Smooth muscle cell (in vitro differentiated cells): Measurements from ENCODE around the gene NXN. TPM values are rescaled to one million over a fixed set of nuclear protein-coding genes. Genes with fewer than 3 reads are reported as not detected.

Experiments used
- DNase-seq: peaks from one replicate; lab custom pipeline; 2025; ENCODE audit not compliant: unreplicated experiment; lab: John Stamatoyannopoulos, UW
- H2AFZ ChIP-seq: fragments of 200-600 bp; sonication (generic); 2 replicates; pipeline ENCODE4 v1.6.0; 2016; ENCODE audit warnings: antibody characterized with exemption, low read depth, mild to moderate bottlenecking
- H3F3A ChIP-seq: fragments of 200-600 bp; sonication (generic); 2 replicates; pipeline ENCODE4 v1.6.0; 2017; ENCODE audit warnings: antibody characterized with exemption, low read depth
- H3K27ac ChIP-seq: fragments of 200-600 bp; sonication (generic); 2 replicates; pipeline ENCODE4 v1.5.1; 2016; ENCODE audit warnings: low read depth, mild to moderate bottlenecking
- H3K27me3 ChIP-seq: fragments of 200-600 bp; sonication (generic); 2 replicates; pipeline ENCODE4 v1.6.1; 2016; ENCODE audit warnings: low read depth, mild to moderate bottlenecking
- H3K36me3 ChIP-seq: fragments of 200-600 bp; sonication (generic); 2 replicates; pipeline ENCODE4 v1.5.1; 2016; ENCODE audit warnings: low read depth
- H3K4me1 ChIP-seq: fragments of 200-600 bp; sonication (generic); 2 replicates; pipeline ENCODE4 v1.5.1; 2016; ENCODE audit warnings: low read depth
- H3K4me2 ChIP-seq: fragments of 200-600 bp; sonication (generic); 2 replicates; pipeline ENCODE4 v1.6.0; 2016; ENCODE audit warnings: mild to moderate bottlenecking
- H3K4me3 ChIP-seq: fragments of 200-600 bp; sonication (generic); 2 replicates; pipeline ENCODE4 v1.5.1; 2016; ENCODE audit warnings: mild to moderate bottlenecking
- H3K79me2 ChIP-seq: fragments of 200-600 bp; sonication (generic); 2 replicates; pipeline ENCODE4 v1.6.0; 2016; ENCODE audit warnings: low read depth, mild to moderate bottlenecking
- H3K9ac ChIP-seq: fragments of 200-600 bp; sonication (generic); 2 replicates; pipeline ENCODE4 v1.6.0; 2016; ENCODE audit warnings: low read depth
- H3K9me3 ChIP-seq: fragments of 200-600 bp; sonication (generic); replicated peaks from 2 replicates; pipeline ENCODE4 v1.5.1; 2016; ENCODE audit warnings: low read depth
- H4K20me1 ChIP-seq: fragments of 200-600 bp; sonication (generic); 2 replicates; pipeline ENCODE4 v1.6.0; 2016; ENCODE audit warnings: low read depth
- CTCF ChIP-seq: fragments of 200-600 bp; sonication (generic); IDR thresholded peaks from 2 replicates; pipeline ENCODE4 v1.5.1; 2017; ENCODE audit warnings: borderline replicate concordance, mild to moderate bottlenecking, antibody characterized with exemption; ENCODE audit not compliant: insufficient read depth, poor library complexity, severe bottlenecking
- WGBS: methylation state at CpG from one replicate; pipeline ENCODE4 v1.1.7; 2016; ENCODE audit warnings: low lambda C conversion rate; 5-methylcytosine and 5-hydroxymethylcytosine counted together
- polyA plus RNA-seq: library from polyadenylated mRNA; unstranded; fragments of >200 nt; fragmentation: Nextera tagmentation; extraction: Ambion mirVana; gene quantifications from 2 replicates; pipeline ENCODE4 v1.2.1, GENCODE V29; 2016
- total RNA-seq: library from RNA; depleted of rRNA; stranded (reverse); fragments of >200 nt; gene quantifications from 2 replicates; pipeline ENCODE4 v1.2.3, GENCODE V29; 2014

The NXN gene
- total and polyA plus RNA-seq, 2 experiments from 2014 or later: 58.3 to 78.6 TPM

DNA sequence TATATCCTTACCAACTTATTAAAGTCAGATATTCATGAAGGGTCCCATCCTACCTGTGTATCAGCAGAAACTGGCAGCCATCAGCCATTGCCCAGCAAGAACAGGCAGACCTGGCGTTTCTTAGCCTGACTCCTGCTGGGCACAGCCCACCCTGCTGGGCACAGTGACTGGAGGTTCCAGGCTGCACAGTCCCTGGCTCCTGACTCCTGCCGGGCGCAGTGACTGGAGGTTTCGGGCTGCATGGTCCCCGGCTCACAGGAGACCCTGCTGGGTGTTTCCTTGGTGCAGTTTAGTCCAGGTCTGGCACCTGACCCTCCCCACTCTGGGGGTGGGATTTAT, 24.0 kb upstream of the NXN start:
- Histone ChIP-seq H3K36me3 (no peaks in the 10 kb centered on the region), H2AFZ (no peak overlapping the region), H3F3A (peaks cover 14% of the 10 kb centered on the region), H3K27ac (no peak overlapping the region), H3K79me2 (no peaks in the 10 kb centered on the region), H3K4me1 (no peaks in the 10 kb centered on the region), H3K4me3 (no peak overlapping the region), H3K9ac (no peak overlapping the region), H3K27me3 (no peaks in the 10 kb centered on the region), H3K9me3 (no peaks in the 10 kb centered on the region), H4K20me1 (peaks cover 34% of the 10 kb centered on the region), H3K4me2 (no peak overlapping the region)
- WGBS: 96% methylated on average over 5 of the region's 5 CpGs
- TF ChIP-seq CTCF: no peak
- DNase-seq: no peak

- Histone ChIP-seq H3K4me2 (no peak overlapping the region), H3K9ac (no peak overlapping the region)
- WGBS: 81% methylated on average over 19 of the region's 19 CpGs
These were observed 23.4 kb upstream of the NXN start for GRCh38 chr17:1002771-1003555.

DNA sequence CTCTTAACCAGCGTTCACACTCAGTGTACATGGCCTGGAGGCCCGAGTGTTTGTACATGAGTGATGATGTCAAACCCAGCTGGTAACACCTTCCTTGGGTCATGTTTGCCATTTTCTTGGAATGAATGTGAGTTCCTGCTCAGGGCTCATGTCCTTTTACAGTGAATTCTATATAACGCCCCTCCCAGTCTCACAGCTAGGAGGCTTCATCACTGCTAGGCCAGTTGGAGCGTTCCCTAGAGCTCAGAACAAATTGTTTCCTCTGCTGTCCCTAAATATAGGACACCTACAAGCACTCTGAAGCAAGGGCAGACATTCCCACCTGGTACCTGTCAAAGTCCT, 22.8 kb upstream of the NXN start:
- Histone ChIP-seq H3K27me3 (no peaks in the 10 kb centered on the region), H3K4me2 (no peak overlapping the region), H3K4me3 (no peak overlapping the region), H3K4me1 (peaks cover 6% of the 10 kb centered on the region), H3K36me3 (no peaks in the 10 kb centered on the region), H2AFZ (no peak overlapping the region), H4K20me1 (peaks cover 43% of the 10 kb centered on the region), H3K9me3 (no peaks in the 10 kb centered on the region), H3K79me2 (peaks cover 11% of the 10 kb centered on the region), H3K9ac (no peak overlapping the region), H3K27ac (peak overlapping the region; percentile 48), H3F3A (peaks cover 14% of the 10 kb centered on the region)
- no peak for DNase-seq
- TF ChIP-seq CTCF: no peak
- 80% methylated on average over 4 of the region's 4 CpGs for WGBS

More at GRCh38 chr17:1002771-1003555, 23.4 kb upstream of the NXN start:
- Histone ChIP-seq H3K79me2 (peaks cover 5% of the 10 kb centered on the region), H3F3A (peaks cover 14% of the 10 kb centered on the region), H4K20me1 (peaks cover 40% of the 10 kb centered on the region), H3K27ac (no peak overlapping the region), H3K4me1 (peaks cover 2% of the 10 kb centered on the region), H3K27me3 (no peaks in the 10 kb centered on the region), H2AFZ (no peak overlapping the region), H3K36me3 (no peaks in the 10 kb centered on the region), H3K9me3 (no peaks in the 10 kb centered on the region), H3K4me3 (no peak overlapping the region)
- no peak for DNase-seq
- TF ChIP-seq CTCF: no peak
